Measurements from ENCODE around the gene PARP11. TPM values are rescaled to one million over a fixed set of nuclear protein-coding genes. Genes with fewer than 3 reads are reported as not detected.

Gene PARP11
- total RNA-seq, 1 experiment from 2014 or later, result 2.7 TPM

GRCh38 chr12:3792623-3793288 is 80.4 kb downstream of the PARP11 start:
- Histone ChIP-seq H3K4me1 (ENCODE audit: control insufficient read depth in 1 of 2, insufficient read depth in 2 of 2, low read length in 2 of 2) (no peaks in the 10 kb centered on the region), H4K20me1 (ENCODE audit: insufficient read depth) (no peaks in the 10 kb centered on the region), H3K36me3 (ENCODE audit: control insufficient read depth in 1 of 2, insufficient read depth in 2 of 2, low read length in 2 of 2) (no peaks in the 10 kb centered on the region), H3K27me3 (ENCODE audit: insufficient read depth, low read length) (peaks cover 22% of the 10 kb centered on the region; the same call in 1 of the 2 replicates), H3K79me2 (ENCODE audit: insufficient read depth, low read length) (no peaks in the 10 kb centered on the region), H3K9me3 (ENCODE audit: control insufficient read depth in 1 of 2, insufficient read depth in 1 of 2, low read depth in 1 of 2, low read length in 2 of 2) (no peaks in the 10 kb centered on the region), H3K9me2 (ENCODE audit: insufficient read depth) (no peaks in the 10 kb centered on the region), H3K4me3 (replicated peaks in 1 of 2; ENCODE audit: low read depth in 1 of 2, low read length in 2 of 2) (no peak overlapping the region), H3K27ac (ENCODE audit: low read depth, low read length) (no peak overlapping the region), H3K4me2 (ENCODE audit: low read length) (no peak overlapping the region), H2AFZ (ENCODE audit: low read depth, low read length, poor library complexity, severe bottlenecking) (no peak overlapping the region), H3K9ac (ENCODE audit: low read length) (no peak overlapping the region)
- DNase-seq (ENCODE audit: low read depth, low spot score) (no peak), ATAC-seq (no peak)
- RAD21 ChIA-PET (ENCODE audit: low non-redundant PET in 1 of 2, low total read pairs in 2 of 2, uncharacterized antibody in 2 of 2, unreplicated experiment in 2 of 2), result no interaction called here
- CTCF ChIA-PET, result interaction anchor here (1.6 kb wide), 1 partner anchor 11 kb away, joined by 4 read pairs; no protein-coding TSS in a partner anchor
- BruUV-seq (replicated peaks), result no TSS peak
- intact Hi-C loops (cut with micrococcal nuclease), result no loop called here
- TF ChIP-seq POLR2AphosphoS5 (IDR thresholded peaks at IDR 0.05; ENCODE audit: low read depth, low read length), result no peak
- TF ChIP-seq TCF7L2 (IDR thresholded peaks at IDR 0.05; ENCODE audit: borderline replicate concordance, extremely low read depth, insufficient read depth, insufficient read length), result no peak
- no peak for TF ChIP-seq CTCF (IDR thresholded peaks at IDR 0.05 in 2 of 3, conservative IDR thresholded peaks at IDR 0.05 in 1 of 3; ENCODE audit: borderline replicate concordance in 1 of 3, insufficient read depth in 1 of 3, low read depth in 2 of 3, low read length in 2 of 3)
- no peak for TF ChIP-seq REST (IDR thresholded peaks at IDR 0.05; ENCODE audit: low read depth)
- TF ChIP-seq ZNF274 (IDR thresholded peaks at IDR 0.05; ENCODE audit: low read depth, low read length), result no peak
- TF ChIP-seq CBX3 (IDR thresholded peaks at IDR 0.05; ENCODE audit: low read depth), result no peak
- TF ChIP-seq RAD21 (IDR thresholded peaks at IDR 0.05; ENCODE audit: low read depth), result no peak
- TF ChIP-seq ATF3 (IDR thresholded peaks at IDR 0.05), result no peak
- no peak for TF ChIP-seq FOSL1 (IDR thresholded peaks at IDR 0.05; ENCODE audit: low read depth)
- no peak for TF ChIP-seq SIN3A (IDR thresholded peaks at IDR 0.05; ENCODE audit: low read depth)
- TF ChIP-seq YY1 (IDR thresholded peaks at IDR 0.05; ENCODE audit: extremely low read depth, insufficient replicate concordance, low read depth, low read length), result no peak
- TF ChIP-seq MAX (IDR thresholded peaks at IDR 0.05), result no peak
- TF ChIP-seq SP1 (IDR thresholded peaks at IDR 0.05; ENCODE audit: low read depth), result no peak
- no peak for TF ChIP-seq ZFX (IDR thresholded peaks at IDR 0.05)
- TF ChIP-seq SRF (IDR thresholded peaks at IDR 0.05; ENCODE audit: low read depth), result no peak
- no peak for TF ChIP-seq CEBPB (IDR thresholded peaks at IDR 0.05; ENCODE audit: low read depth)
- no peak for TF ChIP-seq POLR2A (IDR thresholded peaks at IDR 0.05; ENCODE audit: borderline replicate concordance, extremely low read depth, insufficient read depth, insufficient read length)
- TF ChIP-seq ELF1 (IDR thresholded peaks at IDR 0.05; ENCODE audit: borderline replicate concordance, low read depth), result no peak
- no peak for TF ChIP-seq JUND (IDR thresholded peaks at IDR 0.05)
- TF ChIP-seq EZH2phosphoT487 (IDR thresholded peaks at IDR 0.05; ENCODE audit: borderline replicate concordance), result no peak
- POLR2A ChIA-PET, result no interaction called here

Measured in HCT116 (cell line).